ENCODE data around the gene RNF220.

The RNF220 gene

GRCh38 chr1:44611419-44611818 lies 206.4 kb downstream of the RNF220 start:
- DNase-seq (ENCODE audit: low read depth): no peak

- DNase-seq (ENCODE audit: low read depth): no peak
These were observed 206.8 kb downstream of the RNF220 start for GRCh38 chr1:44611866-44612265.

GRCh38 chr1:44613941-44614340 lies 208.9 kb downstream of the RNF220 start:
- no peak for DNase-seq (ENCODE audit: low read depth)

GRCh38 chr1:44616284-44616990 lies 211.4 kb downstream of the RNF220 start:
- no peak for DNase-seq (ENCODE audit: low read depth)

GRCh38 chr1:44616991-44617702 lies 212.1 kb downstream of the RNF220 start:
- DNase-seq (ENCODE audit: low read depth): no peak

- no peak for DNase-seq (ENCODE audit: low read depth)
These were observed 212.6 kb downstream of the RNF220 start for GRCh38 chr1:44617703-44618029.

GRCh38 chr1:44619261-44619900 lies 214.3 kb downstream of the RNF220 start:
- no peak for DNase-seq (ENCODE audit: low read depth)

- no peak for DNase-seq (ENCODE audit: low read depth)
These were observed 215.0 kb downstream of the RNF220 start for GRCh38 chr1:44620072-44620471.

GRCh38 chr1:44621841-44622286 lies 216.8 kb downstream of the RNF220 start:
- DNase-seq (ENCODE audit: low read depth): no peak

GRCh38 chr1:44624268-44624901 lies 219.3 kb downstream of the RNF220 start:
- DNase-seq (ENCODE audit: low read depth): no peak

- no peak for DNase-seq (ENCODE audit: low read depth)
These were observed 220.3 kb downstream of the RNF220 start for GRCh38 chr1:44625348-44625747.

GRCh38 chr1:44628962-44629756 lies 224.1 kb downstream of the RNF220 start:
- no peak for DNase-seq (ENCODE audit: low read depth)

- DNase-seq (ENCODE audit: low read depth): no peak
These were observed 225.1 kb downstream of the RNF220 start for GRCh38 chr1:44630116-44630515.

- no peak for DNase-seq (ENCODE audit: low read depth)
These were observed 226.2 kb downstream of the RNF220 start for GRCh38 chr1:44631333-44631646.

- peak; percentile 84 for DNase-seq (ENCODE audit: low read depth)
These were observed 226.8 kb downstream of the RNF220 start for GRCh38 chr1:44631647-44632539.

GRCh38 chr1:44632598-44632997 lies 227.5 kb downstream of the RNF220 start:
- DNase-seq (ENCODE audit: low read depth): no peak

GRCh38 chr1:44634606-44635189 lies 229.6 kb downstream of the RNF220 start:
- no peak for DNase-seq (ENCODE audit: low read depth)

- DNase-seq (ENCODE audit: low read depth): no peak
These were observed 230.4 kb downstream of the RNF220 start for GRCh38 chr1:44635439-44635838.

GRCh38 chr1:44636083-44636687 lies 231.1 kb downstream of the RNF220 start:
- DNase-seq (ENCODE audit: low read depth): no peak
